Transverse colon (tissue), 4 donors: ENCODE data around the gene LRRC8D. TPM values are rescaled to one million over a fixed set of nuclear protein-coding genes. Genes with fewer than 3 reads are reported as not detected.

Experiments
- DNase-seq: peaks from one replicate; pipeline ENCODE4 v3.0.0-alpha.2; 2019
- H3K27ac ChIP-seq, 4 donors: fragments of 200-600 bp; sonication (generic); 2 replicates each; pipeline ENCODE4 v1.5.1; 2016 to 2018; ENCODE audit warnings: inconsistent platforms in 4 of 4
- H3K27me3 ChIP-seq: fragments of 200-600 bp; sonication (generic); 2 replicates; pipeline ENCODE4 v1.5.1; 2017; ENCODE audit warnings: inconsistent platforms
- H3K36me3 ChIP-seq, 4 donors: fragments of 200-600 bp; sonication (generic); 2 replicates each; pipeline ENCODE4 v1.5.1; 2017 to 2019; ENCODE audit warnings: inconsistent platforms in 4 of 4
- H3K4me1 ChIP-seq, 4 donors: fragments of 200-600 bp; sonication (generic); 2 replicates each; pipeline ENCODE4 v1.5.1; 2017 to 2020; ENCODE audit warnings: inconsistent platforms in 4 of 4
- H3K4me3 ChIP-seq, 4 donors: fragments of 200-600 bp; sonication (generic); 1 replicate in 1 of 4; 2 replicates in 3 of 4; pipeline versions ENCODE4 v1.5.1 to v1.6.1; 2017 to 2019; ENCODE audit warnings: inconsistent platforms in 4 of 4
- H3K9me3 ChIP-seq, 2 donors: fragments of 200-600 bp; sonication (generic); 2 replicates each; pipeline ENCODE4 v1.5.1; 2017 to 2019; ENCODE audit warnings: inconsistent platforms in 2 of 2
- EP300 ChIP-seq: sonication (generic); formaldehyde crosslinking; IDR thresholded peaks from one replicate; pipeline ENCODE4 v1.6.1; 2017; ENCODE audit warnings: antibody characterized with exemption, low read depth
- POLR2A ChIP-seq: fragments of 450-650 bp; IDR thresholded peaks from one replicate; pipeline ENCODE4 v1.6.1; 2016; ENCODE audit warnings: antibody characterized with exemption, mild to moderate bottlenecking, moderate library complexity
- POLR2AphosphoS5 ChIP-seq, 3 donors: sonication (generic); formaldehyde crosslinking; IDR thresholded peaks; one replicate each; pipeline ENCODE4 v1.6.1; 2016; ENCODE audit warnings: antibody characterized with exemption in 3 of 3
- WGBS, 2 donors: methylation state at CpG; one replicate each; pipeline ENCODE4 v1.1.5; 2018; ENCODE audit warnings: low coverage in 1 of 2; 5-methylcytosine and 5-hydroxymethylcytosine counted together
- in situ Hi-C, 4 donors: fragments of 200-750 bp; cut with MboI; loops; one replicate each; pipeline versions ENCODE4 v1.15.0 to v1.15.1; 2017; ENCODE audit warnings: low sequenced_read_pairs in 3 of 4, low pct_ligation_motif_present in 1 of 4, low pct_unique_long_range_greater_than_20kb in 1 of 4
- intact Hi-C: fragments of 100-400 bp; cut with DNase I; formaldehyde crosslinking; loops from one replicate; pipeline ENCODE4 v1.15.1; 2023; ENCODE audit warnings: low total_unique reads
- total RNA-seq, 4 donors: library from RNA; depleted of rRNA; stranded (reverse); fragments of >200 nt; gene quantifications; one replicate each; pipeline ENCODE4 v1.1.0, GENCODE V29; 2016
- TF ChIP-seq, protein P1 (sequence below), 5 experiments: fragments of 200-600 bp in 3 of 5; fragments of 450-650 bp in 2 of 5; sonication (generic) in 3 of 5; IDR thresholded peaks; 1 replicate in 2 of 5; 2 replicates in 3 of 5; pipeline ENCODE4 v1.5.1; 2016 to 2017; ENCODE audit warnings: antibody characterized with exemption in 5 of 5, inconsistent platforms in 3 of 5, mild to moderate bottlenecking in 2 of 5, moderate library complexity in 1 of 5

The LRRC8D gene
- total RNA-seq, 4 donors from 2014 or later: 8.2 to 81.5 (median 52.4) TPM

GRCh38 chr1:89854140-89854539 lies 33.3 kb downstream of the LRRC8D start:
- Histone ChIP-seq H3K4me3 (no peak overlapping the region), H3K27ac (no peak overlapping the region), H3K27me3 (no peaks in the 10 kb centered on the region), H3K4me1 (no peaks in the 10 kb centered on the region), H3K36me3 (peaks cover 0 to 11% (median 0%) of the 10 kb centered on the region in 4 donors), H3K9me3 (no peaks in the 10 kb centered on the region)
- in situ Hi-C loops: no loop called here
- WGBS, 2 donors: 76 to 93% methylated on average over 2 of the region's 2 CpGs
- no peak for DNase-seq
- TF ChIP-seq EP300 (no peak), POLR2AphosphoS5 (IDR thresholded peaks at IDR 0.05) (no peak), POLR2A (no peak)
- TF ChIP-seq, protein P1, sequence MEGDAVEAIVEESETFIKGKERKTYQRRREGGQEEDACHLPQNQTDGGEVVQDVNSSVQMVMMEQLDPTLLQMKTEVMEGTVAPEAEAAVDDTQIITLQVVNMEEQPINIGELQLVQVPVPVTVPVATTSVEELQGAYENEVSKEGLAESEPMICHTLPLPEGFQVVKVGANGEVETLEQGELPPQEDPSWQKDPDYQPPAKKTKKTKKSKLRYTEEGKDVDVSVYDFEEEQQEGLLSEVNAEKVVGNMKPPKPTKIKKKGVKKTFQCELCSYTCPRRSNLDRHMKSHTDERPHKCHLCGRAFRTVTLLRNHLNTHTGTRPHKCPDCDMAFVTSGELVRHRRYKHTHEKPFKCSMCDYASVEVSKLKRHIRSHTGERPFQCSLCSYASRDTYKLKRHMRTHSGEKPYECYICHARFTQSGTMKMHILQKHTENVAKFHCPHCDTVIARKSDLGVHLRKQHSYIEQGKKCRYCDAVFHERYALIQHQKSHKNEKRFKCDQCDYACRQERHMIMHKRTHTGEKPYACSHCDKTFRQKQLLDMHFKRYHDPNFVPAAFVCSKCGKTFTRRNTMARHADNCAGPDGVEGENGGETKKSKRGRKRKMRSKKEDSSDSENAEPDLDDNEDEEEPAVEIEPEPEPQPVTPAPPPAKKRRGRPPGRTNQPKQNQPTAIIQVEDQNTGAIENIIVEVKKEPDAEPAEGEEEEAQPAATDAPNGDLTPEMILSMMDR (IDR thresholded peaks at IDR 0.05): no peak
- intact Hi-C loops: no loop called here

DNA sequence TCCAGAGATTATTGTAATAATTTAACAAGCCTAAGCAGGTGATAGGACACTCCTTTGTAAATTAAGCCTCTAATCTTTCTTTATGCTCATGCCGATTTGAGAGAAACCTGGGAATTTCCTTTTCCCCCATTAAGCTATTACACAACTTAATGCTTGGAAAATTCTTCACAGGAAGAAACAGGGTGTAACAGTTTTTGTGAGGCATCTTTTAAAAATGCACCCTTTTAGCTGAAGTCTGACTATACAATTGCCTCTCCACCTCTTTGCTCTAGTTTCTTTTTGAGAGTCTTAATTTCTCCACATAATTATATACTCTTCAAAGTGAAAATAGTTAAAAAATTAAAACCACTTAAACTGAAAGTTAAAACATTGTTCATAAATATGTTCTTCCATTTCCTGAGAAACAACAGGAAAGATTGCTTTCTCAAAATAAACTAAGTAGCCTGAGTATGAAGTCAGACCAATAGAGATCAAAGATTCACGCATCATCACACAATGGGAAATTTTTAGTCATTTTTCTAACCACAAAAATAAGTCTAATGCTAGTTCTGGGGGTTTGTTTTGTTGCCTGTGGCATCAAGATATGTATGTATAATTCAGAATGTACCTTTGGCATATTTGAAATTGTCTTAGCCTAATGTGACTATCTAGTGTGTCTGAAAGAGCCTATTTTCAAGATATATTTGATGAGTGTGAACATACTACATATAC lies 34.7 kb downstream of the LRRC8D start:
- H3K4me3 ChIP-seq: no peak overlapping the region
- H3K27me3 ChIP-seq: no peaks in the 10 kb centered on the region
- H3K4me1 ChIP-seq: no peaks in the 10 kb centered on the region
- DNase-seq: no peak
- H3K36me3 ChIP-seq: peaks cover 0 to 11% (median 2%) of the 10 kb centered on the region in 4 donors
- in situ Hi-C loops (no loop called here), intact Hi-C loops (no loop called here)
- H3K9me3 ChIP-seq: no peaks in the 10 kb centered on the region
- 57 to 59% methylated on average over 2 of the region's 2 CpGs for WGBS, 2 donors
- H3K27ac ChIP-seq: no peak overlapping the region
- no peak for TF ChIP-seq POLR2AphosphoS5 (IDR thresholded peaks at IDR 0.05)
- no peak for TF ChIP-seq EP300
- TF ChIP-seq POLR2A: no peak
- TF ChIP-seq, protein P1 (IDR thresholded peaks at IDR 0.05): no peak

- H3K9me3 ChIP-seq: no peaks in the 10 kb centered on the region
- intact Hi-C loops (no loop called here), in situ Hi-C loops (no loop called here)
- peaks cover 0 to 15% (median 5%) of the 10 kb centered on the region in 4 donors for H3K4me1 ChIP-seq
- H3K36me3 ChIP-seq: peaks cover 0 to 8% (median 2%) of the 10 kb centered on the region in 4 donors
- no peak overlapping the region for H3K4me3 ChIP-seq
- WGBS, 2 donors: 96 to 100% methylated on average over 1 to 3 of the region's 3 CpGs
- TF ChIP-seq, protein P1 (IDR thresholded peaks at IDR 0.05): no peak
- no peak for TF ChIP-seq EP300
- no peak for TF ChIP-seq POLR2AphosphoS5 (IDR thresholded peaks at IDR 0.05)
- TF ChIP-seq POLR2A: no peak
- H3K27ac ChIP-seq: no peak overlapping the region
- DNase-seq: no peak
- H3K27me3 ChIP-seq: no peaks in the 10 kb centered on the region
These were observed 42.5 kb downstream of the LRRC8D start for GRCh38 chr1:89863165-89863830.

GRCh38 chr1:89865498-89866382 lies 44.9 kb downstream of the LRRC8D start:
- no peaks in the 10 kb centered on the region for H3K9me3 ChIP-seq
- no peak overlapping the region for H3K4me3 ChIP-seq
- TF ChIP-seq, protein P1 (IDR thresholded peaks at IDR 0.05): no peak
- TF ChIP-seq POLR2AphosphoS5 (IDR thresholded peaks at IDR 0.05) (peak in 1 of 3 donors; percentile 17), EP300 (no peak), POLR2A (no peak)
- in situ Hi-C loops: no loop called here
- no peaks in the 10 kb centered on the region for H3K27me3 ChIP-seq
- peaks cover 0 to 15% (median 5%) of the 10 kb centered on the region in 4 donors for H3K4me1 ChIP-seq
- no peaks in the 10 kb centered on the region for H3K36me3 ChIP-seq
- intact Hi-C loops: no loop called here
- no peak for DNase-seq
- 65 to 68% methylated on average over 3 to 4 of the region's 4 CpGs for WGBS, 2 donors
- H3K27ac ChIP-seq: peak overlapping the region in 3 of 4 donors; percentile 3 to 16 (median 9)
